Measurements from ENCODE around the gene GJA9. TPM values are rescaled to one million over a fixed set of nuclear protein-coding genes. Genes with fewer than 3 reads are reported as not detected.

Gene GJA9
- total and polyA plus RNA-seq, 2 of the 4 experiments (the other 2 are of a cell fraction): not detected

GRCh38 chr1:38848071-38848470, 33.3 kb downstream of the GJA9 start:
- Histone ChIP-seq H2AK9ac (replicated peaks; ENCODE audit: low read depth, low read length, poor library complexity) (no peak overlapping the region), H4K5ac (ENCODE audit: low read depth, low read length) (no peak overlapping the region), H3K14ac (replicated peaks; ENCODE audit: low read depth, low read length) (no peak overlapping the region), H3K4me3 (ENCODE audit: insufficient read depth, low read depth, low read length) (no peak overlapping the region), H3K4me1 (ENCODE audit: control insufficient read depth, insufficient read depth, low read length) (no peaks in the 10 kb centered on the region), H3K79me1 (ENCODE audit: low read depth in 1 of 2, low read length in 2 of 2) (peaks cover under 1 to 12% of the 10 kb centered on the region in 2 experiments; a peak in 2 of 4 replicates), H3K9me3 (ENCODE audit: control insufficient read depth, insufficient read depth, low read length) (no peaks in the 10 kb centered on the region), H3K18ac (ENCODE audit: low read depth, low read length) (no peak overlapping the region), H2BK20ac (ENCODE audit: low read depth, low read length) (no peak overlapping the region), H3K9ac (ENCODE audit: low read depth, low read length) (no peak overlapping the region), H2BK15ac (ENCODE audit: low read depth, low read length) (no peak overlapping the region), H4K91ac (ENCODE audit: insufficient read depth, low read depth, low read length) (no peak overlapping the region), H3K36me3 (ENCODE audit: control insufficient read depth, insufficient read depth, low read length) (peaks cover 32% of the 10 kb centered on the region), H3K4me2 (ENCODE audit: low read depth, low read length) (no peak overlapping the region), H2BK5ac (ENCODE audit: low read depth, low read length, poor library complexity, severe bottlenecking) (no peak overlapping the region), H3K4ac (ENCODE audit: low read depth, low read length) (no peak overlapping the region), H4K20me1 (ENCODE audit: insufficient read depth, low read length) (no peaks in the 10 kb centered on the region; the same call in 1 of the 2 replicates), H3K56ac (ENCODE audit: extremely low read depth, insufficient read depth, low read length) (no peak overlapping the region), H3K27me3 (ENCODE audit: control insufficient read depth, insufficient read depth, low read length) (no peaks in the 10 kb centered on the region), H4K8ac (ENCODE audit: low read depth in 2 of 2, low read length in 2 of 2) (no peak overlapping the region), H2BK120ac (ENCODE audit: low read depth, low read length) (no peak overlapping the region), H2AFZ (replicated peaks; ENCODE audit: low read length, poor library complexity) (no peak overlapping the region), H3K23ac (ENCODE audit: low read depth, low read length) (no peak overlapping the region), H3K9me1 (ENCODE audit: insufficient read depth, low read length) (no peaks in the 10 kb centered on the region), H3K27ac (ENCODE audit: insufficient read depth, low read length) (no peak overlapping the region), H2AK5ac (ENCODE audit: low read depth, low read length) (no peak overlapping the region)
- WGBS, 2 experiments (ENCODE audit: extremely low coverage in 2 of 2, insufficient read length in 1 of 2): no CpG with 5 or more reads among the region's 1 CpG
- TF ChIP-seq MAFK (IDR thresholded peaks at IDR 0.05; ENCODE audit: low read depth, low read length) (no peak), NFE2L2 (IDR thresholded peaks at IDR 0.05; ENCODE audit: low read depth, low read length) (no peak), MAZ (IDR thresholded peaks at IDR 0.05; ENCODE audit: borderline replicate concordance, low read depth, low read length) (no peak), CEBPB (IDR thresholded peaks at IDR 0.05; ENCODE audit: low read depth, low read length) (no peak), RAD21 (IDR thresholded peaks at IDR 0.05; ENCODE audit: low read length) (no peak), MXI1 (IDR thresholded peaks at IDR 0.05; ENCODE audit: borderline replicate concordance, low read depth, low read length) (no peak), RCOR1 (IDR thresholded peaks at IDR 0.05; ENCODE audit: insufficient replicate concordance, low read length) (no peak), FOS (IDR thresholded peaks at IDR 0.05; ENCODE audit: low read depth, low read length) (no peak), BHLHE40 (IDR thresholded peaks at IDR 0.05; ENCODE audit: low read depth, low read length) (no peak), CHD1 (IDR thresholded peaks at IDR 0.05; ENCODE audit: low read depth, low read length) (no peak), RFX5 (IDR thresholded peaks at IDR 0.05; ENCODE audit: low read depth, low read length) (no peak), POLR2A (IDR thresholded peaks at IDR 0.05; ENCODE audit: low read depth, low read length) (no peak), SMC3 (IDR thresholded peaks at IDR 0.05; ENCODE audit: low read depth, low read length) (no peak), USF2 (IDR thresholded peaks at IDR 0.05; ENCODE audit: low read depth, low read length) (no peak)
- TF ChIP-seq, protein P1, sequence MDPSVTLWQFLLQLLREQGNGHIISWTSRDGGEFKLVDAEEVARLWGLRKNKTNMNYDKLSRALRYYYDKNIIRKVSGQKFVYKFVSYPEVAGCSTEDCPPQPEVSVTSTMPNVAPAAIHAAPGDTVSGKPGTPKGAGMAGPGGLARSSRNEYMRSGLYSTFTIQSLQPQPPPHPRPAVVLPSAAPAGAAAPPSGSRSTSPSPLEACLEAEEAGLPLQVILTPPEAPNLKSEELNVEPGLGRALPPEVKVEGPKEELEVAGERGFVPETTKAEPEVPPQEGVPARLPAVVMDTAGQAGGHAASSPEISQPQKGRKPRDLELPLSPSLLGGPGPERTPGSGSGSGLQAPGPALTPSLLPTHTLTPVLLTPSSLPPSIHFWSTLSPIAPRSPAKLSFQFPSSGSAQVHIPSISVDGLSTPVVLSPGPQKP (IDR thresholded peaks at IDR 0.05; ENCODE audit: borderline replicate concordance, low read depth, low read length): no peak
- TF ChIP-seq, protein P2, sequence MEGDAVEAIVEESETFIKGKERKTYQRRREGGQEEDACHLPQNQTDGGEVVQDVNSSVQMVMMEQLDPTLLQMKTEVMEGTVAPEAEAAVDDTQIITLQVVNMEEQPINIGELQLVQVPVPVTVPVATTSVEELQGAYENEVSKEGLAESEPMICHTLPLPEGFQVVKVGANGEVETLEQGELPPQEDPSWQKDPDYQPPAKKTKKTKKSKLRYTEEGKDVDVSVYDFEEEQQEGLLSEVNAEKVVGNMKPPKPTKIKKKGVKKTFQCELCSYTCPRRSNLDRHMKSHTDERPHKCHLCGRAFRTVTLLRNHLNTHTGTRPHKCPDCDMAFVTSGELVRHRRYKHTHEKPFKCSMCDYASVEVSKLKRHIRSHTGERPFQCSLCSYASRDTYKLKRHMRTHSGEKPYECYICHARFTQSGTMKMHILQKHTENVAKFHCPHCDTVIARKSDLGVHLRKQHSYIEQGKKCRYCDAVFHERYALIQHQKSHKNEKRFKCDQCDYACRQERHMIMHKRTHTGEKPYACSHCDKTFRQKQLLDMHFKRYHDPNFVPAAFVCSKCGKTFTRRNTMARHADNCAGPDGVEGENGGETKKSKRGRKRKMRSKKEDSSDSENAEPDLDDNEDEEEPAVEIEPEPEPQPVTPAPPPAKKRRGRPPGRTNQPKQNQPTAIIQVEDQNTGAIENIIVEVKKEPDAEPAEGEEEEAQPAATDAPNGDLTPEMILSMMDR (conservative IDR thresholded peaks at IDR 0.05; ENCODE audit: low read depth, low read length): no peak
- in situ Hi-C loops (cut with MboI; ENCODE audit: low sequenced_read_pairs): no loop called here
- POLR2A ChIA-PET (ENCODE audit: unreplicated experiment): no interaction called here
- no peak for DNase-seq
- ATAC-seq (ENCODE audit: low read depth): no peak
- BruUV-seq (replicated peaks): no TSS peak
- CTCF ChIA-PET: no interaction called here
- intact Hi-C loops (cut with micrococcal nuclease): no loop called here
- dilution Hi-C loops (cut with HindIII; ENCODE audit: low sequenced_read_pairs, unreplicated experiment): no loop called here
